Subcutaneous adipose tissue (tissue), 4 donors: ENCODE measurements around the gene CHST3. TPM values are rescaled to one million over a fixed set of nuclear protein-coding genes. Genes with fewer than 3 reads are reported as not detected.

Experiments used
- CTCF ChIP-seq: fragments of 450-650 bp; IDR thresholded peaks from one replicate; pipeline ENCODE4 v1.5.1; 2016; ENCODE audit warnings: low read depth, mild to moderate bottlenecking, control low read depth, antibody characterized with exemption, moderate library complexity
- total RNA-seq, 4 donors: library from RNA; depleted of rRNA; stranded (reverse); fragments of >200 nt; gene quantifications; one replicate each; pipeline ENCODE4 v1.1.0, GENCODE V29; 2016

Gene CHST3
- total RNA-seq, 4 donors from 2014 or later = 11.2 to 26.3 (median 17.9) TPM

DNA sequence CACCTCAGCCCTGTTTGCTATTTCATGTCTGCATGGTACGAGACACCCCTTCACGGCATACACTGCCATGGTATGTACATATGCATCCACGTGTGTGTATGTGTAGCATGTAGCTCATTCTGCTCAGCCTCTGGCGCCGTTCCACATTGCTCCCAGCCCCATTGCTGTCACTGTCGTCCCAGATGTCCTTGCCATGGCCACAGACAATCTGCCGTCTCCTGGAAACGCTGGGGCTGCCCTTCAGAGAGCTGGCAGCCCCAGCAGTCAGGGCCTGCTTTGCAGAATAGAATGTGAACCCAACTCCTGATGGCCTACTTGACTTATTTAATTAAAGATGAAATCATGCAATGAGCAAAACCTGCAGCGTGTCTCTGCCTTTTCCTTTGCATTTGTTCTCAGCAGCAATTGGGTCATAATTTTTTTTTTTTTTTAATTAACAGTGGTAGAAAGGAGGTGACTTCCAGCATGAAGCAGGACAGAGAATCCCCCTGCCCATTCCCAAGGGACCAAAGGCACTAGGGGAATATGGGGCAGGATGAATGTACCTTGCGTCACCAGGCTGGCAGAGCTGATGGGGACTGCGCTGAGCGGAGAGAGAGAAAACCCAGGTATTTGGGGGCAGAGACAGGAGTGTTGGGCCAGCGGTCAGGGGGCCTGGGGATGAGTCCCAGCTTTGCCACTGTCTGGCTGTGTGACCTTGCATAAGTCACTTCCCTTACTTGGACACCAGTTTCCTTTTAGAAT lies 49.2 kb downstream of the CHST3 start:
- TF ChIP-seq CTCF = no peak

GRCh38 chr10:72014197-72014596 lies 50.0 kb downstream of the CHST3 start:
- TF ChIP-seq CTCF = no peak

DNA sequence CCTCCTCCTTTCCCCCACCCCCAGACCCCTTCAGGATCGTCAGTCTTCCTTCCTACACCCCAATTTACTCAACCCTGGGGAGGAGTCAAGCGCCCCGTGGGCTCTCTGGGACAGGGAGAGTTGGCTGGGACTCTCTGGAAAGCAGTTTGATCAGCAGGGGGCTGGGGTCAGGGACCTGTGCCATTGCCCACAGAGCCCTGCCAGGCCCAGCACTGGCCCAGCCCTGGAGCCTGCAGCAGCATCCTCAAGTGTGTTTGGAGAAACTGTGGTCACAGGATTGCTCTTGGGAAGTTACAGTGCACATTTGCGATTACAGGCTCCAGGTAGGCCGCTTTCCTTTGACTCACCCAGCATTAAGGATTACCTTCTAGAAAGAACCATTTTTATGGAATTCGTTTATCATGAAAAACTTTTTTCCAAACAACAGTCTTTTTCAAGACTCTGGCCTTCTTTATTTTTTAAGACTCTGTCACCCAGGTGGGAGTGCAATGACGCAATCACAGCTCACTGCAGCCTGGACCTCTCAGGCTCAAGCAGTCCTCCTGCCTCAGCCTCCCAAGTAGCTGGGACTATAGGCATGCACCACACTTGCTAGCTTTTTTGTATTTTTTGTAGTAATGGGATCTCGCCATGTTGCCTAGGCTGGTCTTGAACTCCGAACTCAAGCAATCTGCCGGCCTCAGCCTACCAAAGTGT lies 50.7 kb downstream of the CHST3 start:
- no peak for TF ChIP-seq CTCF

DNA sequence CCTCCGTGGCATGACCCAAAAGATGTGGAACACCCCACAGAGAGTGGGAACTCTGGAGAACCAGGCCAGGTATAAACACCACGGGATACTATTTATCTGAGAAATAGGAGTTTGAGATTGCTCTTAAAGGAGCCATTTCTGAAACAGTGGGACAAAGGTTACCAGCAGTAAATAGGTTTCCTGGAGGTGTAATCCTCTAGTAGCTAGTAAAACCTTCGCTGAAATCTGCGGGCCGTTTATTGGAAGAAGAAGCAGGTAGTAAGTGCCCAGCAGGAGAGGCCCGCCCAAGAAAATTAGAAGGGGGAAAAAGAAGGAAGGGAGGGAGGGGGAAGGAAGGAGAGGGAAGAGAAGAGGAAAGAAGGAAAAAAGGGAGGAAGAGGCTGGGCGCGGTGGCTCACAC lies 51.6 kb downstream of the CHST3 start:
- no peak for TF ChIP-seq CTCF

DNA sequence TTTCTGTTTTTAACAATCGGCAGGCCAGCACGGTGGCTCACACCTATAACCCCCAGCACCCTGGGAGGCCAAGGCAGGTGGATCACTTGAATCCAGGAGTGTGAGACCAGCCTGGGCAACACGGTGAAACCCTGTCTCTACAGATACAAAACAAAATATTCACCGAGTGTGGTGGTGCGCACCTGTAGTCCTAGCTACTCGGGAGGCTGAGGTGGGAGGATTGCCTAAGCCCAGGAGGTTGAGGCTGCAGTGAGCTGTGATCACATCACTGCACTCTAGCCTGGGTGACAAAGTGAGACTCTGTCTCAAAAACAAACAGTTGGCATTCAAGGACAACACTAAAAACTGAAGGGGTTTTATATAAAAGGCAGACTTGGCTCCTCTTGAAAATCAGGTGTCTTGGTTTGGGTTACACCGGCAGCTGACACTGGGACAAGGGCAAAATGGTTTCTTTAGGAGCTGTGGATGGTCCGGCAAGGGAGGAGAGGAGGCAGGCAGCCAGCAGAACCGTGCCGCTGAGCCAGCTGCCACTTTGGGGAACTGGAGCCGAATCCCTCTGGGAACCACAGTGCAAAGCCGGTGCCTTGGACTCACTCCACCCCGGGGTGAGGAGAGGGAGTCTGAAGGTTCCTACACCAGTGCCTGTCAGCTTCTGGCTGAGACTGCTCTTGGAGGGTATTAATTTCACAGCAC lies 52.6 kb downstream of the CHST3 start:
- no peak for TF ChIP-seq CTCF

- TF ChIP-seq CTCF = no peak
These were observed 55.1 kb downstream of the CHST3 start for GRCh38 chr10:72019085-72019876.
